ENCODE data around the gene TMEM18.

TMEM18 gene

DNA sequence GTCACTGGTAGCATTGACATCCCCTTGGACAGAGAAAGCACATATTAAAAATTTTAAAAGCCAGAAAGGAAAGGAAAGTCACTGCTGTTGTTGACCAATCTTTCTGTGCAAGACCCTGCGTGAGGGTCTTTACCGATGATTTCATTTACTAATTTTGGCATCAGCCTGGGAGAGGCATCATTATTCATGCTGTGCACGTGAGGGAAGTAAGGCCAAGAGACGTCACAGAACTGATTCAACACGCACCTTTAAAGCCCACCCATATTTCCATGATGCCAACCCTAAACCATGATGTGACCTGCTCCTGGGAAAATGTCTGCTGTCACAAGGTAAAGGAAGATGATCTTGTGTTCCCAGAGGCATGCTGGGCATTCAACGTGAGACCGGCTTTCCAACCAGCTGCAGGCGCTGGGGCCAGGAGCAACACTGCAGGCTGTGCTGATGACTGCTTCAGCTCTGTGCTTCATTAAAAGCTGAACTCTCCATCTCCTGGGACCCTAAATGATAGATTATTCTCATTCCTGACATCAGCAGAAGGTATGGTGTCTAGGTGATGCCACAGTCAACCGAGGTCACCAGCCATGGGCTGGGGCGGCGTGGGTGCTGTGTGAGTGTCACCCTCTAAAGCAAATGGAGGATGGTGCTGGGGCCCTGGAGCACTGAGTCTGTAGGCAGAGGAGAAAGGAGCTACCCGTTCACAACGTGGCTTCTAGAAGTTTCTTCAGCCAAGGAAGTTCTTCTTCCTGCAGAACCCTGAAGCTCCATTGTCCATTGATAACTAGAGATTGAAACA is 53.9 kb downstream of the TMEM18 start:
- no peak for DNase-seq (ENCODE audit: low read depth in 2 of 2)
- TF ChIP-seq, protein P1, sequence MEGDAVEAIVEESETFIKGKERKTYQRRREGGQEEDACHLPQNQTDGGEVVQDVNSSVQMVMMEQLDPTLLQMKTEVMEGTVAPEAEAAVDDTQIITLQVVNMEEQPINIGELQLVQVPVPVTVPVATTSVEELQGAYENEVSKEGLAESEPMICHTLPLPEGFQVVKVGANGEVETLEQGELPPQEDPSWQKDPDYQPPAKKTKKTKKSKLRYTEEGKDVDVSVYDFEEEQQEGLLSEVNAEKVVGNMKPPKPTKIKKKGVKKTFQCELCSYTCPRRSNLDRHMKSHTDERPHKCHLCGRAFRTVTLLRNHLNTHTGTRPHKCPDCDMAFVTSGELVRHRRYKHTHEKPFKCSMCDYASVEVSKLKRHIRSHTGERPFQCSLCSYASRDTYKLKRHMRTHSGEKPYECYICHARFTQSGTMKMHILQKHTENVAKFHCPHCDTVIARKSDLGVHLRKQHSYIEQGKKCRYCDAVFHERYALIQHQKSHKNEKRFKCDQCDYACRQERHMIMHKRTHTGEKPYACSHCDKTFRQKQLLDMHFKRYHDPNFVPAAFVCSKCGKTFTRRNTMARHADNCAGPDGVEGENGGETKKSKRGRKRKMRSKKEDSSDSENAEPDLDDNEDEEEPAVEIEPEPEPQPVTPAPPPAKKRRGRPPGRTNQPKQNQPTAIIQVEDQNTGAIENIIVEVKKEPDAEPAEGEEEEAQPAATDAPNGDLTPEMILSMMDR (IDR thresholded peaks at IDR 0.05; ENCODE audit: low read depth, low read length): no peak
- no peak overlapping the region for H3K4me3 ChIP-seq (replicated peaks in 1 of 2; ENCODE audit: low read depth in 2 of 2, low read length in 2 of 2)

DNA sequence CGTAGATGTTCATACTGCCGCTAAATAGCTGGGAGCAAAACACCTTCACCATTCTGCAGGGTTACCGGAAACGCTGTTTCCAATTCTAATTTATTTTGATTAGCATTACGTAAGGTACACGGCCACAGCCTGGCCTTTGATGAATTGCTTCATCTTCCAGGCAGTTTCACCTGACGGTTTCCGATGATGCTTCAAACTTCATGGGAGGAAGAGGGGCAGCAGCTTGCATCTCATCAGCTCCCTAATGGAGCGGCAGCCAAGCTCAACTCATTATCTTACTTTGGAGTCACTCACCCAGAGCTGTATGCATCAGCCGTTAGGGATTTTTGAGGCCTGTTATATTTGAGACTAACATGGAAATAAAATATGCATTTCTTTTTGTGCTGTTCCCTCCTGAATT is 54.8 kb downstream of the TMEM18 start:
- DNase-seq (ENCODE audit: low read depth in 2 of 2): no peak
- no peak overlapping the region for H3K4me3 ChIP-seq (replicated peaks in 1 of 2; ENCODE audit: low read depth in 2 of 2, low read length in 2 of 2)
- TF ChIP-seq, protein P1 (IDR thresholded peaks at IDR 0.05; ENCODE audit: low read depth, low read length): no peak

DNA sequence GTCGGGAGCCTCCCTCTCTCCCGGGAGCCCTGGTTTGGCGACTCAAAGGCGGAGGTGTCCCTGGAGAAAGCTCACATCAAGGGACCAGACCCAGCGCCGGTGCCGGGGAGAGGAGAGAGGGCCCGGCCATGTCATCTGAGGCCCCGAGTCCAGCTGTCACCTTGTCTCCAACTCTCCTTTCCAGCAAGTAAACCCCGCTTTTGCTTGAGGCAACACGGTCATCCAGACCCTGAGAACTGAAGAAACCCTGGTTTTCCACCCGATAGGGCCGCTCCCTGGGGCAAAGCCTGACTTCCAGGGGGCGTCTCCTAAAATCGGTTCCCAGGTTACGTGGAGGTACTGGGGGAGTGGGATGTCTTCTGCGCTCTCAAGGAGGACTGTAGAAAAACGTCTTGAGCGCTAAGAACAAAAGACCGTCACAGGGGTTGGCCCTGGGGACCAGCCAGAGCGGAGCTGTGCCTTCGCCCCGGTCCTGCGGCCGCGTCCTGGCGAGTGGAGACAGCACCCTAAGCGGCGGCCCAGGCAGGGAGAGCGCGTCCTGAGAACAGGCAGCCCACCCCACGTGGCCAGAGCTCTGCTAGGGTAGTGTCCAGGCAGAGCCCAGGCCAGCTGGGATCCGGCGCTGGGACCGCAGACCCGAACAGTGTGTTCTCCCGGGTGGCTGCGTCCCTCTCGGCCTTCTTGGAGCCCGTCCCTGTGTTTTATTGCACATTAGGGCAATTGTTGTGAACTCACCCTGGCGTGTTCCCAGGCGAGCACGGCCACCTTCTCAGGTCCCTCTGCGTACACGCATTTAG is 55.7 kb downstream of the TMEM18 start:
- H3K4me3 ChIP-seq (replicated peaks in 1 of 2; ENCODE audit: low read depth in 2 of 2, low read length in 2 of 2): no peak overlapping the region
- TF ChIP-seq, protein P1 (IDR thresholded peaks at IDR 0.05; ENCODE audit: low read depth, low read length): no peak
- no peak for DNase-seq (ENCODE audit: low read depth in 2 of 2)

DNA sequence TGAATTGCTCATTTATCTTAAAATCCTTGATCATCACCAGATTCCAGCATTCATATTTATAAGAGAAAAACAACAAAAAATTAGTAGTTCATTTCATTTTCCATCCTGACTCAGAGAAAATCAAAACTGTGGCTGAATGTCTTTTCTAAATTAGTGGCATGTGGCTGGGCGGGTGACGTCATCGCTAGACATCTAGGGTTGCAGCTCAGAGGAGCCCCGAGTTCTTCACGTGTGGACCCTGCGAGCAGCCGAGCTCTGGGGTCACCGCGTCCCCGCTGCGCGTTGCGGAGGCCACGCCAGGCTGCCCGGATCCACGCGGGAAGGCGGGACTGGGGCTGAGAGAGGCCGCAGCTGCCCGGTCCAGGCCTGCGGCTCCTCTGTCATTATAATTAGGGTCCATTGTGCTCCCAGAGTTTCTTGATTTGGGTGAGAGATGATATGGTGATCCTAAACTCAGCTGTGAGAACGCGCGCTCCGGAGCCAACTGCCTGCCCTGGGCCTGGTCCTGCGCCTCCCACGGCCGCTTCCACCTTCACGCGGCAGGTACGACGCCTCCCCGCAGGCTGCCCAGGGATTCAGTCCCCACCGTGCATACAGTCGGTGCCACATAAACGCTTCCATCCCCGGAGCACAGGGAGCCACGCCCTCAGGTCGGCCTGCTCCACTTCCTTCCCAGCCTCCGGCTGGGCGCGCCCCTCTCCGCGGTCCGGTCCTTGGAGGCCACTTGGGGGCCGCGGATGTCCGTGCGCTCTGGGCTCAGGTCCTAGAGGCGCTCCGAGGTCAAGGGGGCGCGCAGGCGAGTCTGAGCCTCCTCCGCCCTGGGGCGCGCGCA is 56.5 kb downstream of the TMEM18 start:
- TF ChIP-seq, protein P1 (IDR thresholded peaks at IDR 0.05; ENCODE audit: low read depth, low read length): no peak
- no peak for DNase-seq (ENCODE audit: low read depth in 2 of 2)
- H3K4me3 ChIP-seq (replicated peaks in 1 of 2; ENCODE audit: low read depth in 2 of 2, low read length in 2 of 2): no peak overlapping the region

DNA sequence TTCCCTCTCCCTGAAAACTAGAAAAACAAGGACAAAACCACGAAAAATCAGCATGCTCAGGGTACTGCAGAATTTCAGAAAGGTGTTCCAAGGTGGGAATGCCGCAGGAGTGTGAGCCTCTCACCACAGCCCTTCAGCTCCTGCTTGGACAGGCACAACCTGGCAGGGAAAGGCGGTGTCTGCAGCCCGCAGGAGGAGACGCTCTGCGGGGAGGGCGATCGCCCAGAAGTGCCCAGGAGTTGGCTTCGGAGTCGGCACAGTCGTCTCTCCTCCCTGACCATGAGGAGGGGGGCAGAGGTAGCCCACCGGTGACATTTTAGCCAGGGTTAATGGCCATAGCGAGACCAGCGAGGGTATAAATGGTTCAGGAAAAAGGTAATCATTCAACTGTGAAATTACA is 57.2 kb downstream of the TMEM18 start:
- TF ChIP-seq, protein P1 (IDR thresholded peaks at IDR 0.05; ENCODE audit: low read depth, low read length): no peak
- DNase-seq (ENCODE audit: low read depth in 2 of 2): no peak
- no peak overlapping the region for H3K4me3 ChIP-seq (replicated peaks in 1 of 2; ENCODE audit: low read depth in 2 of 2, low read length in 2 of 2)

DNA sequence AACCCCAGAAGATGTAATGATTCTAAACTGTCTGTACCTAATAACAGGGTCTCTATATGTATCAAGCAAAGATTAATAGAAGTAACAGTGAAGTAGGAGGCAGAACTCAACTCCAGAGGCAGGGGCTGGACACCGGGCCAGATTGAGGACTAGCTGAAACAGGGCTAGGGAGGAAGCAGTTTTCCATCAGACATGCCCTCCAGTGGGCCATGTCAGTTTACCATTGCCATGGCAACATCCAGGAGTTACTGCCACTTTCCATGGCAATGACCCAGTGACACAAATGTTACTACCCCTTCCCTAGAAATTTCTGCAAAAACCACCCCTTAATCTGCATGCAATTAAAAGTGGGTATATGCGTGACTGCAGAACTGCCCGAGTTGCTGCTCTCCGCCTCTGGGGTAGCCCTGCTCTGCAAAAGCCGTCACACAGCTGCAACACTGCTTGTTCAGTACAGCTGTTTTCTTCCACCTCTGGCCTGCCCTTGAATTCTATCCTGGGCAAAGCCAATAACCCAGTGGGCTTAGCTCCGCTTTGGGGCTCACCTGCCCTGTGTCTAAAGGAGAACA is 58.7 kb downstream of the TMEM18 start:
- TF ChIP-seq, protein P1 (IDR thresholded peaks at IDR 0.05; ENCODE audit: low read depth, low read length): no peak
- no peak overlapping the region for H3K4me3 ChIP-seq (replicated peaks in 1 of 2; ENCODE audit: low read depth in 2 of 2, low read length in 2 of 2)
- no peak for DNase-seq (ENCODE audit: low read depth in 2 of 2)
